Measurements from ENCODE around the gene MLYCD.

The MLYCD gene

GRCh38 chr16:83898463-83899271 lies at the start of gene MLYCD:
Gene MLYCD (plus strand): TSS chr16:83899115. CDS start chr16:83899145, 30 bp downstream.
- Histone ChIP-seq H3K9me3 (no peaks in the 10 kb centered on the region), H3K4me1 (peaks cover 32% of the 10 kb centered on the region), H3K4me3 (peak within 1 kb of the TSS; percentile 88), H3K9ac (peak within 1 kb of the TSS; percentile 85), H3K27ac (peak within 1 kb of the TSS; percentile 79), H3K4me2 (peak within 1 kb of the TSS; percentile 90), H3K36me3 (peaks cover 11% of the 10 kb centered on the region), H3K27me3 (no peaks in the 10 kb centered on the region), H4K20me1 (peaks cover 37% of the 10 kb centered on the region)
- no peak for TF ChIP-seq Cebpa-rat (IDR thresholded peaks at IDR 0.05)

- no peak overlapping the region for H3K27ac ChIP-seq
- H3K36me3 ChIP-seq: no peaks in the 10 kb centered on the region
- H3K9ac ChIP-seq: no peak overlapping the region
- peaks cover 13% of the 10 kb centered on the region for H3K4me1 ChIP-seq
- no peak for TF ChIP-seq Cebpa-rat (IDR thresholded peaks at IDR 0.05)
- no peaks in the 10 kb centered on the region for H3K27me3 ChIP-seq
- H3K4me2 ChIP-seq: no peak overlapping the region
- H3K4me3 ChIP-seq: no peak overlapping the region
- no peaks in the 10 kb centered on the region for H4K20me1 ChIP-seq
- H3K9me3 ChIP-seq: 0 out of 2 replicates have a peak, but pooled peaks cover 4% of the 10 kb centered on the region
These were observed 49.5 kb upstream of the MLYCD start for GRCh38 chr16:83849421-83849820.

- H3K27me3 ChIP-seq: no peaks in the 10 kb centered on the region
- H3K36me3 ChIP-seq: no peaks in the 10 kb centered on the region
- no peak overlapping the region for H3K27ac ChIP-seq
- H4K20me1 ChIP-seq: no peaks in the 10 kb centered on the region
- no peak overlapping the region for H3K4me3 ChIP-seq
- H3K4me1 ChIP-seq: peaks cover 12% of the 10 kb centered on the region
- H3K4me2 ChIP-seq: no peak overlapping the region
- no peak for TF ChIP-seq Cebpa-rat (IDR thresholded peaks at IDR 0.05)
- H3K9me3 ChIP-seq: no peaks in the 10 kb centered on the region
- no peak overlapping the region for H3K9ac ChIP-seq
These were observed 48.0 kb upstream of the MLYCD start for GRCh38 chr16:83850947-83851346.

GRCh38 chr16:83851473-83851872 lies 47.4 kb upstream of the MLYCD start:
- H3K9me3 ChIP-seq: no peaks in the 10 kb centered on the region
- H3K4me1 ChIP-seq: peaks cover 12% of the 10 kb centered on the region
- H3K36me3 ChIP-seq: no peaks in the 10 kb centered on the region
- no peak overlapping the region for H3K4me2 ChIP-seq
- H3K27me3 ChIP-seq: no peaks in the 10 kb centered on the region
- H3K27ac ChIP-seq: no peak overlapping the region
- TF ChIP-seq Cebpa-rat (IDR thresholded peaks at IDR 0.05): no peak
- H3K4me3 ChIP-seq: no peak overlapping the region
- no peak overlapping the region for H3K9ac ChIP-seq
- no peaks in the 10 kb centered on the region for H4K20me1 ChIP-seq

- TF ChIP-seq Cebpa-rat (IDR thresholded peaks at IDR 0.05): no peak
- Histone ChIP-seq H3K27me3 (no peaks in the 10 kb centered on the region), H3K27ac (no peak overlapping the region), H3K9ac (no peak overlapping the region), H3K36me3 (no peaks in the 10 kb centered on the region), H3K9me3 (no peaks in the 10 kb centered on the region), H3K4me2 (peak overlapping the region; percentile 66), H4K20me1 (no peaks in the 10 kb centered on the region), H3K4me1 (peaks cover 12% of the 10 kb centered on the region), H3K4me3 (no peak overlapping the region)
These were observed 46.1 kb upstream of the MLYCD start for GRCh38 chr16:83852774-83853173.

GRCh38 chr16:83853834-83854233 lies 45.1 kb upstream of the MLYCD start:
- no peak overlapping the region for H3K4me2 ChIP-seq
- H3K27ac ChIP-seq: no peak overlapping the region
- H3K4me1 ChIP-seq: peaks cover 12% of the 10 kb centered on the region
- no peaks in the 10 kb centered on the region for H3K9me3 ChIP-seq
- no peaks in the 10 kb centered on the region for H3K36me3 ChIP-seq
- H3K27me3 ChIP-seq: no peaks in the 10 kb centered on the region
- no peak for TF ChIP-seq Cebpa-rat (IDR thresholded peaks at IDR 0.05)
- H3K4me3 ChIP-seq: no peak overlapping the region
- H3K9ac ChIP-seq: no peak overlapping the region
- H4K20me1 ChIP-seq: no peaks in the 10 kb centered on the region

- Histone ChIP-seq H3K4me3 (no peak overlapping the region), H3K9ac (no peak overlapping the region), H3K27ac (no peak overlapping the region), H3K4me2 (no peak overlapping the region), H3K4me1 (peaks cover 12% of the 10 kb centered on the region), H3K9me3 (no peaks in the 10 kb centered on the region), H4K20me1 (no peaks in the 10 kb centered on the region), H3K27me3 (no peaks in the 10 kb centered on the region), H3K36me3 (no peaks in the 10 kb centered on the region)
- TF ChIP-seq Cebpa-rat (IDR thresholded peaks at IDR 0.05): no peak
These were observed 44.5 kb upstream of the MLYCD start for GRCh38 chr16:83854420-83854819.

GRCh38 chr16:83856792-83857191 lies 42.1 kb upstream of the MLYCD start:
- no peak overlapping the region for H3K4me3 ChIP-seq
- H3K4me1 ChIP-seq: peaks cover 12% of the 10 kb centered on the region
- H3K36me3 ChIP-seq: no peaks in the 10 kb centered on the region
- no peak overlapping the region for H3K9ac ChIP-seq
- no peak overlapping the region for H3K27ac ChIP-seq
- H3K9me3 ChIP-seq: no peaks in the 10 kb centered on the region
- no peak for TF ChIP-seq Cebpa-rat (IDR thresholded peaks at IDR 0.05)
- no peak overlapping the region for H3K4me2 ChIP-seq
- H4K20me1 ChIP-seq: no peaks in the 10 kb centered on the region
- no peaks in the 10 kb centered on the region for H3K27me3 ChIP-seq

GRCh38 chr16:83859265-83859664 lies 39.6 kb upstream of the MLYCD start:
- Histone ChIP-seq H3K4me1 (no peaks in the 10 kb centered on the region), H3K27me3 (no peaks in the 10 kb centered on the region), H3K9ac (no peak overlapping the region), H4K20me1 (no peaks in the 10 kb centered on the region), H3K9me3 (peaks cover 10% of the 10 kb centered on the region), H3K4me3 (no peak overlapping the region), H3K4me2 (no peak overlapping the region), H3K36me3 (no peaks in the 10 kb centered on the region), H3K27ac (no peak overlapping the region)
- no peak for TF ChIP-seq Cebpa-rat (IDR thresholded peaks at IDR 0.05)

- H4K20me1 ChIP-seq: no peaks in the 10 kb centered on the region
- H3K27me3 ChIP-seq: no peaks in the 10 kb centered on the region
- H3K9ac ChIP-seq: no peak overlapping the region
- TF ChIP-seq Cebpa-rat (IDR thresholded peaks at IDR 0.05): no peak
- no peak overlapping the region for H3K4me2 ChIP-seq
- H3K27ac ChIP-seq: no peak overlapping the region
- H3K9me3 ChIP-seq: peaks cover 17% of the 10 kb centered on the region
- H3K4me3 ChIP-seq: no peak overlapping the region
- no peaks in the 10 kb centered on the region for H3K36me3 ChIP-seq
- H3K4me1 ChIP-seq: peaks cover 11% of the 10 kb centered on the region
These were observed 36.3 kb upstream of the MLYCD start for GRCh38 chr16:83862661-83863060.

Data from BLaER1 (cell line).